Fibroblast of skin of right quadriceps (primary cell): Measurements from ENCODE around the gene MYCBP.
A peak's percentile ranks its signal among the peaks of the same experiment; 100 is the strongest.
"Not testable (repeated sequence)": the region's sequence is repeated elsewhere in the genome, so short reads cannot be mapped to it uniquely, and the experiment has no call there.

Source experiments
- DNase-seq: peaks from one replicate; pipeline ENCODE4 v3.0.0-alpha.2; 2013

Gene MYCBP

GRCh38 chr1:38865112-38865715 lies 7.9 kb downstream of the MYCBP start:
- DNase-seq: no peak

GRCh38 chr1:38860454-38860795 lies 12.7 kb downstream of the MYCBP start:
- peak; percentile 10 for DNase-seq

GRCh38 chr1:38859561-38860453 lies 13.3 kb downstream of the MYCBP start, which contains the start of gene RRAGC:
RRAGC (minus strand) TSS chr1:38859772; CDS start chr1:38859646, 126 bp downstream.
- DNase-seq: peak; percentile 98

GRCh38 chr1:38858833-38859560 lies 14.2 kb downstream of the MYCBP start:
- DNase-seq: peak; percentile 45

- DNase-seq: no peak
Measured at GRCh38 chr1:38852780-38853179, 20.4 kb downstream of the MYCBP start.

- DNase-seq: no peak
Measured at GRCh38 chr1:38848071-38848470, 25.1 kb downstream of the MYCBP start.

GRCh38 chr1:38846210-38846609 lies 26.9 kb downstream of the MYCBP start:
- no peak for DNase-seq

DNA sequence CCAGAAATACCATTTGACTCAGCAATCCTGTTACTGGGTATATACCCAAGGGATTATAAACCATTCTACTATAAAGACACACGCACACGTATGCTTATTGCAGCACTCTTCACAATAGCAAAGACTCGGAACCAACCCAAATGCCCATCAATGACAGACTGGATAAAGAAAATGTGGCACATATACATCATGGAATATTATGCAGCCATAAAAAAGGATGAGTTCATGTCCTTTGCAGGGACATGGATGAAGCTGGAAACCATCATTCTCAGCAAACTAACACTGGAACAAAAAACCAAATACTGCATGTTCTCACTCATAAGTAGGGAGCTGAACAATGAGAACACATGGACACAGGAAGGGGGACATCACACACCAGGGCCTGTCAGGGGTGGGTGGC lies 28.1 kb downstream of the MYCBP start:
- DNase-seq: not testable (repeated sequence)

- DNase-seq: no peak
Measured at GRCh38 chr1:38840281-38840680, 32.9 kb downstream of the MYCBP start.

- no peak for DNase-seq
Measured at GRCh38 chr1:38839363-38839762, 33.8 kb downstream of the MYCBP start.

DNA sequence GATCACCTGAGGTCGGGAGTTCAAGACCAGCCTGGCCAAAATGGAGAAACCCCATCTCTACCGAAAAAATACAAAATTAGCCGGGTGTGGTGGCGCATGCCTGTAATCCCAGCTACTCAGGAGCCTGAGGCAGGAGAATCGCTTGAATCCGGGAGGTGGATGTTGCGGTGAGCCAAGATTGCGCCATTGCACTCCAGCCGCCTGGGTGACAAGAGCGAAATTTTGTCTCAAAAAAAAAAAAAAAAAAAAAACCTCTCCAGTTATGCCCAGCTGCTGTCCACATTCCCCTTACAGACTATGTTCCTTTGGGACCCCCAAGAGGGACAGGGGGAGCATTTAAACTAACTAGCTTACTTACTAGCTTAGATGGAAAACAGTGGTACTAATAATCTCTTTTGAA lies 36.8 kb downstream of the MYCBP start:
- DNase-seq: not testable (repeated sequence)

DNA sequence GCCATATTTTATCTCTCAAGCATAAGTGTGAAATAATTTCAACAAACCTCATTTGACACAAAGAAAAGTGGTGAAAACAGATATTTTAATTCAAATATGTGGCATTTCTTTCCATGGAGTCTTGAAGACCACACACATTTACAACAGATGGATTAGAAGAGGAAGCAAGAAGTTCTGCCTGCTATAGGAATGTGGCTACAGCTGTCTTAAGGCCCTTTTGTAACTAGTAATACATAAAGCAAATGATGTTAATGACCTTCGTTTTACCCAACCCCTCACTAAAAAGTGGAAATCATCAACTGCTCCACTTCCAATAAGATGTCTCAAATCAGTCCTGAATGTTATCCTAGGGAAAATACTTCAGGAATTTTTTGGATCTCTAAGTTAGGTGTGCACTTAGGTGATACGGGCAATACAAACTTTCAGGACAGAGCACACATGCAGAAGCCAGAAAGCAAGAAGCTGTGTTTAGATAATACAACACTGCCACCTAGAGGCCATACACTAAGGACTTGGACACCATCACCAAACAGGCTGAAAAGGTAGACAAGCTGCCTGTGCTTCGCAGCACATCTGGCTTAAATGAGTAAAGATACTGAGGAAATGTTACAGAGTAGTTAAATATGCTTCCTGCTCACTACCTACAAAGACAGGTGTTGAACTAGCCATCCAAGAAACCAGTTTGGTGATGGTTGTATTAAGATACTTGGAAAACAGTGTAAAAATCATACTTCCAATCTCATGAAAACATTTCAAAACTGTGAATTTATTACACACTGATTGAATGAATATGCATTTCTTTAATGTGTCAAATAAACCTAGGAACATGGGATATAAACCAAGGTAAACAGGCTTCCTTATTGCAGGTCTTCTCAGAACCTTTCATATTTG lies 38.0 kb downstream of the MYCBP start:
- peak; percentile 72 for DNase-seq

DNA sequence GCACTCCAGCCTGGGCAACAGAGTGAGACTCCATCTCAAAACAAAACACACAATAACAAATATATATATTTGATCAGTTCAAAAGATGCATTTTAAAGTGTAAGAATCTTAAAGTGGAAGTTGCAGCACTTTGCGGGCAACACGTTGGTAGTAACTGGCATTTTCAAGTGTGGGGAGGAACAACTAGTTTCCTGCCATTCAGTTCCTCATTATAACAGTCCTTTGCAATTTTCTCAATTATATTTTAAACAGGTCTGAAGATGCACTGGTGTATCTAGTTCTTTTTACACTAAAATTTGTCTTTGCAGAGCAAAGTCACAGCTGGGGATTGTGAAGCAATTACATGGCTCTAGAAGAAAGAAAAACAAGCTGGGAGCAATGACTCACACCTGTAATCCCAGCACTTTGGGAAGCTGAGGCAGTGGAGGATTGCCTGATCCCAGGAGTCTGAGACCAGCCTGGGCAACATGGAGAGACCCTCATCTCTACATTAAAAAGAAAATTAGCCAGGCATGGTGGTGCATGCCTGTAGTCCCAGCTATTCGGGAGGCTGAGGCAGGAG lies 38.8 kb downstream of the MYCBP start:
- DNase-seq: no peak

DNA sequence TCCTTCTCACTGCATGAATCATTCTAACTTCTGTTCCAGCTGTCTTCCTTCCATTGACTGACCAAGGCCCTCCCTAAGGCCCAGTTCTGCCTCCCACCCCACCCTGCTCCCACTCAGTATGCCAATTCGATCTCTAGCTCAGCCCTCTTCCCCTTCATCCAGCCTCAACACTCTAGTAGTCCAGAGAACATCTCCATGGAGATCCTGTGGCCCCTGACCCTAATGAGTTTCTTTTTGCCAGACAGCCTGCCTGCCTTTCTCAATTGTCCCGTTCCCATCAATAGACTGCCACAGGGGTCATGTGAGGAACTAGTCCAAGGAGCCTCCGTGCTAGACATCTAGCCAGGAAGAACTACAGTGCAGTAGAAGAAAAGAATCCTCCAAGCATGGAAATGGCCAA lies 40.0 kb downstream of the MYCBP start:
- no peak for DNase-seq

GRCh38 chr1:38832370-38832734 lies 40.8 kb downstream of the MYCBP start:
- DNase-seq: no peak

DNA sequence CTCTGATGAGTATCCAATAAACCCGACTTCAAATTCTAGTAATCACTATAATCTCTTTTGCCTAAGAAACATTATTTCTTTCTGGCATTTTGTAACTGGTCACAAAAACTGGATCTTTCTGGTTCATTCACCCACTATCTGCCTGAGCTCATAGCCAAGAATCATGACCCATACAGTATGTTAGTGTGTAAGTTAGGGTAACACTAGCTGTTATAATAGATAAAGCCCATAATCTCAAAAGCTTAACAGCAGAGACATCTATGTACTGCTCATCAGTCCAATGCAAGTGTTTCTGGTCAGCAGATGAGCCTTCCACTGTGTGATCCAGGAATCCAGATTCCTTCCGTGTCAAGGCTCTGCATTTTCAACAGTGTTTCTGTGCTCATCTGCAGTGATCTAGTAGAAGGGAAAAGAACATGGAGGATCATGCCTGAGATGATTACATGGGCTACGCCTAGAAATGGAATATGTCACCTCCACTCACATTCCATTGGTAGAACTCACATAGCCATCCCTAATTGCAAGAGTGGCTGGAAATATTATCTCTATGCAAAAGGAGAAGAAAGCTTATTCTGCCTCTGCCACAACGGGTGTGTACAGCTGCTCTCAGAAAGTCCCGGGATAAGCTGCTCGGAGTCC lies 41.3 kb downstream of the MYCBP start:
- peak; percentile 8 for DNase-seq

- DNase-seq: no peak
Measured at GRCh38 chr1:38829368-38829767, 43.8 kb downstream of the MYCBP start.

DNA sequence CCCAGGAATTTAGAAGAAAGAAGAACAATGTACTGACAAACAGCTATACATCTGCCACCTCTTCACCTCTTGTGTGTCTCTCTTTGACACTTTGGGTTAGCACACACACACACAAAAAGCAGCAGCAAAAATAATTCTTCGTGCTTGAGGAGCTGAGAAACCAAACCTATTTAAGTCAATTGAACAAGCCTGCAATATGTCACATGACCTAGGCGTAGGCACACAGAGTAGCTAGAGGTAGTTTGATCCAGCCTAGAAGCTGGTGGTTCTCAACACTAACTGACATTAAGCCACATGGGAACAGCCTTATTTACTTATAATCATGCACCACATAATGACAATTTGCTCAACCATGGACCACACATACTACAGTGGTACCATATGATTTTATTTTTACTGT lies 45.8 kb downstream of the MYCBP start:
- no peak for DNase-seq

GRCh38 chr1:38826886-38827285 lies 46.3 kb downstream of the MYCBP start:
- no peak for DNase-seq

- DNase-seq: no peak
Measured at GRCh38 chr1:38826262-38826661, 46.9 kb downstream of the MYCBP start.

DNA sequence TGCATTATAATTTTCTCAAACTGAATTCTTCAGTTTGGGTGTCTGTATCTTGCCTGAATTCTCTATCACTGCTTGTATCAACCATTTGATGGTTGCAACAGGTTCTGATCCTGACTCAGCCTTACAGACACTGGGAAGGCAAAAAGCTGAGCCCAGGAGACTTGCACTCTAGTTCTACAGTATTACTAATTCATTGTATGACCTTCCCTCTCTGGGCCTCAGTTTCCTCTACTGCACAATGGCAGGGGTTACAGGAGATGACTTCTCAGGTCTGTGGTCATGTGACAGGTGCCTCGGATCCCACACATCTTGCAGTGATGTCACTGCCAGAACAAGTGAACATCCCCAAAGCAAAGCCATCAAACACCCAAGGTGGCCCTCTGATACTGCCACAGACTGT lies 52.3 kb downstream of the MYCBP start:
- no peak for DNase-seq

DNA sequence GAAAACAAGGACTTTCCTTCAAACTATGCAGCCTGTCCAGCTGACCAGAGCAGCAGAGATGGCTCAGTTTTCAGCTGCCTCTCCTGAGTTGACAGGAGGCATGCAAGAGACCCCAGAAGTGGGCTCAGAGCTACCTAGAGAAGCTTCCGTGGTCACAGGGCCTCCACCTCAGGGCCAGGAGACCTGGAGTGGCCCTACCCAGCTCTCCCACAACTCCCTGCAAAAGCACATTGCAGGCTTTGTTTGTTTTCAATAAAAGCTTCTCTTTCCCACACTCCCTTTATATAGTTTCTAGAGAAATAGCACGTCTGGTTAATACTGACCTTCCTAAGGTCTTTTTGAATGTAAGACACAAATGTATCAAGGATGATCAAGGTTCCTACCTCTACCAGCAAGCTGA lies 53.6 kb downstream of the MYCBP start:
- DNase-seq: no peak
